Spleen (tissue), 11 donors: ENCODE results near the gene ATF1. TPM values are rescaled to one million over a fixed set of nuclear protein-coding genes. Genes with fewer than 3 reads are reported as not detected.

Source experiments
- DNase-seq: peaks from one replicate; pipeline ENCODE4 v3.0.0-alpha.2; 2020
- H3K27ac ChIP-seq, 8 donors: fragments of 200-600 bp; sonication (generic) in 7 of 8; 1 replicate in 4 of 8; 2 replicates in 4 of 8; pipeline versions ENCODE4 v1.5.0 to v1.8.0; 2016 to 2021; ENCODE audit warnings: inconsistent platforms in 4 of 8, mild to moderate bottlenecking in 4 of 8, moderate library complexity in 1 of 8
- H3K27me3 ChIP-seq, 7 donors: fragments of 200-600 bp; sonication (generic) in 6 of 7; replicated peaks in 1 of 7; 1 replicate in 4 of 7; 2 replicates in 3 of 7; pipeline versions ENCODE4 v1.5.0 to v1.8.0; 2016 to 2021; ENCODE audit warnings: inconsistent platforms in 3 of 7, mild to moderate bottlenecking in 1 of 7
- H3K36me3 ChIP-seq, 6 donors: fragments of 200-600 bp; sonication (generic) in 5 of 6; 1 replicate in 4 of 6; 2 replicates in 2 of 6; pipeline versions ENCODE4 v1.5.0 to v1.8.0; 2016 to 2021; ENCODE audit warnings: inconsistent platforms in 2 of 6
- H3K4me1 ChIP-seq, 6 donors: fragments of 200-600 bp; sonication (generic) in 5 of 6; 1 replicate in 3 of 6; 2 replicates in 3 of 6; pipeline versions ENCODE4 v1.5.0 to v1.8.0; 2016 to 2021; ENCODE audit warnings: inconsistent platforms in 3 of 6
- H3K4me3 ChIP-seq, 8 donors: fragments of 200-600 bp; sonication (generic) in 7 of 8; 1 replicate in 4 of 8; 2 replicates in 4 of 8; pipeline versions ENCODE4 v1.5.0 to v1.8.0; 2016 to 2021; ENCODE audit warnings: inconsistent platforms in 4 of 8, mild to moderate bottlenecking in 4 of 8, moderate library complexity in 2 of 8
- H3K9me3 ChIP-seq, 8 donors: fragments of 200-600 bp; sonication (generic) in 7 of 8; 1 replicate in 4 of 8; 2 replicates in 4 of 8; pipeline versions ENCODE4 v1.5.0 to v1.8.0; 2016 to 2021; ENCODE audit warnings: inconsistent platforms in 4 of 8
- CTCF ChIP-seq, 11 experiments: fragments of 200-600 bp in 7 of 11; fragments of 450-650 bp in 4 of 11; sonication (generic) in 4 of 11; IDR thresholded peaks in 8 of 11; conservative IDR thresholded peaks in 3 of 11; 1 replicate in 7 of 11; 2 replicates in 4 of 11; pipeline versions ENCODE4 v1.4.0 to v1.8.0; 2016 to 2021; ENCODE audit warnings: antibody characterized with exemption in 11 of 11, inconsistent platforms in 4 of 11, mild to moderate bottlenecking in 1 of 11
- POLR2A ChIP-seq, 3 donors: fragments of 450-650 bp; IDR thresholded peaks; one replicate each; pipeline ENCODE4 v1.5.1; 2017; ENCODE audit warnings: antibody characterized with exemption in 3 of 3, mild to moderate bottlenecking in 1 of 3
- POLR2AphosphoS5 ChIP-seq, 3 donors: sonication (generic); formaldehyde crosslinking; IDR thresholded peaks; one replicate each; pipeline ENCODE4 v1.5.1; 2017; ENCODE audit warnings: antibody characterized with exemption in 3 of 3
- WGBS, 5 donors: extraction: QIAGEN DNeasy Blood & Tissue Kit in 3 of 5; methylation state at CpG; one replicate each; pipeline versions ENCODE4 v1.1.5 to v1.1.7; 2013 to 2018; 5-methylcytosine and 5-hydroxymethylcytosine counted together
- intact Hi-C: fragments of 100-400 bp; cut with DNase I; formaldehyde crosslinking; loops from one replicate; pipeline ENCODE4 v1.15.0; 2023; ENCODE audit warnings: low total_unique reads
- polyA plus RNA-seq, 3 donors: library from polyadenylated mRNA; stranded (reverse); fragments of 200-250 nt; gene quantifications; one replicate each; pipeline ENCODE4 v1.2.1, GENCODE V29; 2013
- total RNA-seq, 7 donors: library from RNA; depleted of rRNA in 3 of 7; stranded (reverse); fragments of >200 nt in 3 of 7; fragmentation: NEBNext Ultra II Directional in 4 of 7; extraction: Animal tissue kit (Norgen Biotek cat#: 25700) in 4 of 7; gene quantifications; one replicate each; pipeline versions ENCODE4 v1.1.0 to v1.2.1, GENCODE V29; 2016 to 2021
- donor health status: healthy with polysubstance abuse.
- donor health status: DM: no; HTN: no; CAD: no; lungs with moderate emphysema.
- donor health status: DM: no; HTN: no; CAD: no.
- donor health status: Bipolar disorder and iron deficiency.
- donor health status: healthy.
- donor health status: DM: no; HTN: no; CAD: no.
- donor health status: DM: yes; HTN: yes; CAD: no.

ATF1 gene
- total and polyA plus RNA-seq, 10 donors, result 10.3 to 41.7 (median 18.8) TPM

- Histone ChIP-seq H3K27ac (no peak overlapping the region), H3K36me3 (peaks cover 0 to 93% (median 21%) of the 10 kb centered on the region in 6 donors), H3K4me1 (peaks cover 0 to 8% (median 0%) of the 10 kb centered on the region in 6 donors), H3K4me3 (no peak overlapping the region), H3K9me3 (peaks cover 0 to 11% (median 5%) of the 10 kb centered on the region in 8 donors), H3K27me3 (no peaks in the 10 kb centered on the region)
- 79 to 91% (median 86%) methylated on average over 4 of the region's 4 CpGs for WGBS, 5 donors
- TF ChIP-seq CTCF (IDR thresholded peaks at IDR 0.05 in 8 of 11, conservative IDR thresholded peaks at IDR 0.05 in 3 of 11), result no peak
- no peak for TF ChIP-seq POLR2AphosphoS5 (IDR thresholded peaks at IDR 0.05)
- TF ChIP-seq POLR2A (IDR thresholded peaks at IDR 0.05), result no peak
- intact Hi-C loops, result no loop called here
- DNase-seq, result no peak
Measured at GRCh38 chr12:50784501-50784900, 20.6 kb downstream of the ATF1 start.

GRCh38 chr12:50785406-50786001 lies 21.6 kb downstream of the ATF1 start:
- Histone ChIP-seq H3K9me3 (peaks cover 0 to 11% (median 5%) of the 10 kb centered on the region in 8 donors), H3K36me3 (peaks cover 0 to 89% (median 21%) of the 10 kb centered on the region in 6 donors), H3K27me3 (no peaks in the 10 kb centered on the region), H3K4me1 (peaks cover 0 to 11% (median 0%) of the 10 kb centered on the region in 6 donors), H3K4me3 (no peak overlapping the region), H3K27ac (no peak overlapping the region)
- DNase-seq, result no peak
- TF ChIP-seq POLR2AphosphoS5 (IDR thresholded peaks at IDR 0.05), result no peak
- no peak for TF ChIP-seq CTCF (IDR thresholded peaks at IDR 0.05 in 8 of 11, conservative IDR thresholded peaks at IDR 0.05 in 3 of 11)
- TF ChIP-seq POLR2A (IDR thresholded peaks at IDR 0.05), result no peak
- WGBS, 5 donors, result 96 to 100% (median 97%) methylated on average over 3 of the region's 3 CpGs
- intact Hi-C loops, result no loop called here

GRCh38 chr12:50786498-50787231 lies 22.8 kb downstream of the ATF1 start:
- intact Hi-C loops, result no loop called here
- Histone ChIP-seq H3K36me3 (peaks cover 0 to 78% (median 10%) of the 10 kb centered on the region in 6 donors), H3K27ac (no peak overlapping the region), H3K9me3 (peaks cover 0 to 11% (median 5%) of the 10 kb centered on the region in 8 donors), H3K4me3 (no peak overlapping the region), H3K4me1 (peaks cover 0 to 12% (median 0%) of the 10 kb centered on the region in 6 donors), H3K27me3 (no peaks in the 10 kb centered on the region)
- no peak for DNase-seq
- TF ChIP-seq POLR2AphosphoS5 (IDR thresholded peaks at IDR 0.05), result no peak
- TF ChIP-seq CTCF (IDR thresholded peaks at IDR 0.05 in 8 of 11, conservative IDR thresholded peaks at IDR 0.05 in 3 of 11), result no peak
- no peak for TF ChIP-seq POLR2A (IDR thresholded peaks at IDR 0.05)
- WGBS, 5 donors, result 89 to 96% (median 93%) methylated on average over 3 of the region's 3 CpGs

- Histone ChIP-seq H3K4me1 (peaks cover 0 to 12% (median 0%) of the 10 kb centered on the region in 6 donors), H3K4me3 (no peak overlapping the region), H3K9me3 (peaks cover 0 to 11% (median 5%) of the 10 kb centered on the region in 8 donors), H3K27ac (no peak overlapping the region), H3K27me3 (no peaks in the 10 kb centered on the region), H3K36me3 (peaks cover 0 to 68% (median 7%) of the 10 kb centered on the region in 6 donors)
- TF ChIP-seq CTCF (IDR thresholded peaks at IDR 0.05 in 8 of 11, conservative IDR thresholded peaks at IDR 0.05 in 3 of 11), result no peak
- TF ChIP-seq POLR2AphosphoS5 (IDR thresholded peaks at IDR 0.05), result no peak
- TF ChIP-seq POLR2A (IDR thresholded peaks at IDR 0.05), result no peak
- intact Hi-C loops, result no loop called here
- 95 to 100% (median 99%) methylated on average over 2 of the region's 2 CpGs for WGBS, 5 donors
- no peak for DNase-seq
Measured at GRCh38 chr12:50787618-50788017, 23.7 kb downstream of the ATF1 start.
